ENCODE results near the gene PEX5. TPM values are rescaled to one million over a fixed set of nuclear protein-coding genes. Genes with fewer than 3 reads are reported as not detected.

The PEX5 gene
- total RNA-seq, 4 donors from 2014 or later: 66.8 to 96.9 (median 71.1) TPM

Other genes with a start within 250 kb of the PEX5 start
- not detected for gene RNU7-1, start 245.9 kb upstream of the PEX5 start, total RNA-seq
- gene C12orf57, start 245.7 kb upstream of the PEX5 start, total RNA-seq: 100 to 1,000 TPM; 175 to 220 (median 183) TPM
- 1 to 10 TPM in 3 of 4 donors, under 1 TPM in 1; 0.87 to 7.6 (median 5.0) TPM for gene PTPN6, start 238.3 kb upstream of the PEX5 start, total RNA-seq
- 100 to 1,000 TPM; 226 to 304 (median 238) TPM for gene PHB2, start 219.0 kb upstream of the PEX5 start, total RNA-seq
- 10 to 100 TPM; 25.8 to 40.6 (median 32.1) TPM for gene EMG1, start 218.8 kb upstream of the PEX5 start, total RNA-seq
- 10 to 100 TPM; 19.4 to 42.8 (median 36.7) TPM for gene LPCAT3, start 171.2 kb upstream of the PEX5 start, total RNA-seq
- 10 to 100 TPM; 58.1 to 90.8 (median 85.9) TPM for gene C1S, start 129.0 kb upstream of the PEX5 start, total RNA-seq
- 10 to 100 TPM; 47.5 to 97.8 (median 74.9) TPM for gene C1R, start 97.2 kb upstream of the PEX5 start, total RNA-seq
- 10 to 100 TPM; 15.0 to 18.7 (median 16.7) TPM for gene C1RL, start 80.5 kb upstream of the PEX5 start, total RNA-seq
- gene RBP5, start 60.8 kb upstream of the PEX5 start, total RNA-seq: not detected
- gene CLSTN3, start 59.3 kb upstream of the PEX5 start, total RNA-seq: 1 to 10 TPM; 1.2 to 3.5 (median 2.4) TPM
- gene ACSM4, start 114.4 kb downstream of the PEX5 start, total RNA-seq: not detected